Cardiac fibroblast (primary cell): ENCODE data around the gene IFRD1.

Source experiments
- DNase-seq, 2 donors: peaks; one replicate each; pipeline versions ENCODE4 v3.0.0 to v3.0.0-alpha.2; 2010; ENCODE audit warnings: low read depth in 2 of 2
- H3K4me3 ChIP-seq, 2 donors: replicated peaks in 1 of 2; 1 replicate in 1 of 2; 2 replicates in 1 of 2; pipeline ENCODE4 v1.5.1; 2011; ENCODE audit warnings: low read depth in 2 of 2, low read length in 2 of 2, mild to moderate bottlenecking in 2 of 2, moderate library complexity in 1 of 2
- CTCF ChIP-seq: IDR thresholded peaks from one replicate; pipeline ENCODE4 v1.5.1; 2011; ENCODE audit warnings: low read depth, mild to moderate bottlenecking, low read length, inconsistent platforms

IFRD1 gene

GRCh38 chr7:112462236-112462635 lies 12.0 kb downstream of the IFRD1 start:
- H3K4me3 ChIP-seq: no peak overlapping the region
- no peak for TF ChIP-seq CTCF
- DNase-seq: peak; percentile 96 to 98

- no peak for TF ChIP-seq CTCF
- DNase-seq: no peak
- no peak overlapping the region for H3K4me3 ChIP-seq
These were observed 17.6 kb downstream of the IFRD1 start for GRCh38 chr7:112467867-112468266.

GRCh38 chr7:112470194-112470593 lies 19.9 kb downstream of the IFRD1 start:
- TF ChIP-seq CTCF: no peak
- H3K4me3 ChIP-seq: no peak overlapping the region
- DNase-seq: no peak

GRCh38 chr7:112476390-112477052 lies 26.3 kb downstream of the IFRD1 start:
- TF ChIP-seq CTCF: no peak
- DNase-seq: no peak

GRCh38 chr7:112481121-112481736 lies 31.0 kb downstream of the IFRD1 start:
- no peak for TF ChIP-seq CTCF
- no peak overlapping the region for H3K4me3 ChIP-seq
- peak in 1 of 2 donors; percentile 20 for DNase-seq

More at GRCh38 chr7:112476390-112477052, 26.3 kb downstream of the IFRD1 start:
- no peak overlapping the region for H3K4me3 ChIP-seq

GRCh38 chr7:112481833-112482670 lies 31.8 kb downstream of the IFRD1 start:
- no peak for TF ChIP-seq CTCF
- DNase-seq: peak; percentile 74 to 88
- no peak overlapping the region for H3K4me3 ChIP-seq
